ACC112 (cell line): ENCODE data around the gene KCTD11.
"Not testable (repeated sequence)": the region's sequence is repeated elsewhere in the genome, so short reads cannot be mapped to it uniquely, and the experiment has no call there.

ENCODE experiments used
- H2AFZ ChIP-seq: fragments of 200-600 bp; sonication (generic); one replicate; pipeline ENCODE4 v1.6.0; 2017; ENCODE audit warnings: antibody characterized with exemption, low read length; ENCODE audit not compliant: unreplicated experiment
- H3K27ac ChIP-seq: fragments of 200-600 bp; sonication (generic); 2 replicates; pipeline ENCODE4 v1.5.1; 2014; ENCODE audit warnings: low read depth, mild to moderate bottlenecking, antibody characterized with exemption, low read length, moderate library complexity
- H3K27me3 ChIP-seq: fragments of 200-600 bp; sonication (generic); 2 replicates; pipeline ENCODE4 v1.6.1; 2014; ENCODE audit warnings: mild to moderate bottlenecking, antibody characterized with exemption, low read length, moderate library complexity, mixed read lengths; ENCODE audit not compliant: insufficient read depth
- H3K36me3 ChIP-seq: fragments of 200-600 bp; sonication (generic); 2 replicates; pipeline ENCODE4 v1.6.1; 2016; ENCODE audit warnings: mild to moderate bottlenecking, antibody characterized with exemption, low read length, moderate library complexity, mixed read lengths; ENCODE audit not compliant: insufficient read depth
- H3K4me1 ChIP-seq: fragments of 200-600 bp; sonication (generic); one replicate; pipeline ENCODE4 v1.6.1; 2016; ENCODE audit warnings: low read length, mixed read lengths; ENCODE audit not compliant: insufficient read depth, unreplicated experiment, control insufficient read depth
- H3K4me3 ChIP-seq: fragments of 200-600 bp; sonication (generic); 2 replicates; pipeline ENCODE4 v1.5.1; 2014; ENCODE audit warnings: mild to moderate bottlenecking, low read depth, low read length
- H3K79me2 ChIP-seq: fragments of 200-600 bp; sonication (generic); one replicate; pipeline ENCODE4 v1.6.0; 2016; ENCODE audit warnings: low read length; ENCODE audit not compliant: control insufficient read depth, unreplicated experiment, insufficient read depth

The KCTD11 gene

GRCh38 chr17:7356756-7357155 lies 4.8 kb downstream of the KCTD11 start:
- H3K4me3 ChIP-seq = no peak overlapping the region
- H3K27me3 ChIP-seq = no peaks in the 10 kb centered on the region
- H3K36me3 ChIP-seq = no peaks in the 10 kb centered on the region
- no peak overlapping the region for H3K27ac ChIP-seq
- H2AFZ ChIP-seq = no peak overlapping the region
- H3K79me2 ChIP-seq = peaks cover 23% of the 10 kb centered on the region
- H3K4me1 ChIP-seq = peaks cover 30% of the 10 kb centered on the region

GRCh38 chr17:7357381-7357780 lies 5.4 kb downstream of the KCTD11 start:
- peaks cover 30% of the 10 kb centered on the region for H3K4me1 ChIP-seq
- H3K79me2 ChIP-seq = peaks cover 19% of the 10 kb centered on the region
- H3K27me3 ChIP-seq = no peaks in the 10 kb centered on the region
- H3K36me3 ChIP-seq = no peaks in the 10 kb centered on the region
- H3K4me3 ChIP-seq = no peak overlapping the region
- H3K27ac ChIP-seq = no peak overlapping the region
- H2AFZ ChIP-seq = no peak overlapping the region

- no peaks in the 10 kb centered on the region for H3K79me2 ChIP-seq
- H2AFZ ChIP-seq = no peak overlapping the region
- H3K27ac ChIP-seq = no peak overlapping the region
- H3K4me3 ChIP-seq = no peak overlapping the region
- H3K36me3 ChIP-seq = no peaks in the 10 kb centered on the region
- H3K4me1 ChIP-seq = no peaks in the 10 kb centered on the region
- H3K27me3 ChIP-seq = no peaks in the 10 kb centered on the region
Observed at GRCh38 chr17:7361906-7362305, 9.9 kb downstream of the KCTD11 start.

- no peak overlapping the region for H3K4me3 ChIP-seq
- H3K79me2 ChIP-seq = no peaks in the 10 kb centered on the region
- no peaks in the 10 kb centered on the region for H3K4me1 ChIP-seq
- no peaks in the 10 kb centered on the region for H3K36me3 ChIP-seq
- no peaks in the 10 kb centered on the region for H3K27me3 ChIP-seq
- no peak overlapping the region for H3K27ac ChIP-seq
- H2AFZ ChIP-seq = peak overlapping the region; percentile 25
Observed at GRCh38 chr17:7363311-7363710, 11.3 kb downstream of the KCTD11 start.

- H3K36me3 ChIP-seq, H3K27ac ChIP-seq, H3K27me3 ChIP-seq, H3K79me2 ChIP-seq, H2AFZ ChIP-seq, H3K4me1 ChIP-seq, H3K4me3 ChIP-seq: not testable (repeated sequence)
Observed at GRCh38 chr17:7365963-7366362, 14.0 kb downstream of the KCTD11 start.

- Histone ChIP-seq H3K4me3 (no peak overlapping the region), H3K4me1 (no peaks in the 10 kb centered on the region), H3K79me2 (no peaks in the 10 kb centered on the region), H3K27me3 (no peaks in the 10 kb centered on the region), H3K27ac (no peak overlapping the region), H3K36me3 (no peaks in the 10 kb centered on the region), H2AFZ (no peak overlapping the region)
Observed at GRCh38 chr17:7367083-7367482, 15.1 kb downstream of the KCTD11 start.

- Histone ChIP-seq H2AFZ (no peak overlapping the region), H3K27ac (no peak overlapping the region), H3K4me3 (no peak overlapping the region), H3K79me2 (no peaks in the 10 kb centered on the region), H3K4me1 (no peaks in the 10 kb centered on the region), H3K36me3 (no peaks in the 10 kb centered on the region), H3K27me3 (no peaks in the 10 kb centered on the region)
Observed at GRCh38 chr17:7367918-7368598, 16.1 kb downstream of the KCTD11 start.

GRCh38 chr17:7368599-7368994 lies 16.6 kb downstream of the KCTD11 start:
- not testable (repeated sequence) for H3K4me3 ChIP-seq, H3K27ac ChIP-seq, H2AFZ ChIP-seq, H3K79me2 ChIP-seq, H3K4me1 ChIP-seq, H3K36me3 ChIP-seq, H3K27me3 ChIP-seq

- no peak overlapping the region for H3K27ac ChIP-seq
Observed at GRCh38 chr17:7369825-7370224, 17.9 kb downstream of the KCTD11 start.

GRCh38 chr17:7370853-7371252 lies 18.9 kb downstream of the KCTD11 start:
- H3K4me1 ChIP-seq = no peaks in the 10 kb centered on the region
- no peak overlapping the region for H2AFZ ChIP-seq
- H3K4me3 ChIP-seq = no peak overlapping the region
- H3K27me3 ChIP-seq = no peaks in the 10 kb centered on the region
- H3K79me2 ChIP-seq = no peaks in the 10 kb centered on the region
- H3K27ac ChIP-seq = no peak overlapping the region
- no peaks in the 10 kb centered on the region for H3K36me3 ChIP-seq

More at GRCh38 chr17:7369825-7370224, 17.9 kb downstream of the KCTD11 start:
- no peaks in the 10 kb centered on the region for H3K27me3 ChIP-seq
- H2AFZ ChIP-seq = no peak overlapping the region
- H3K4me3 ChIP-seq = no peak overlapping the region
- H3K4me1 ChIP-seq = no peaks in the 10 kb centered on the region
- no peaks in the 10 kb centered on the region for H3K36me3 ChIP-seq
- H3K79me2 ChIP-seq = no peaks in the 10 kb centered on the region

GRCh38 chr17:7374353-7374752 lies 22.4 kb downstream of the KCTD11 start:
- Histone ChIP-seq H3K79me2 (no peaks in the 10 kb centered on the region), H2AFZ (no peak overlapping the region), H3K4me1 (no peaks in the 10 kb centered on the region), H3K36me3 (no peaks in the 10 kb centered on the region), H3K27me3 (peaks cover 2% of the 10 kb centered on the region), H3K27ac (no peak overlapping the region), H3K4me3 (no peak overlapping the region)
